Lower leg skin (tissue), 3 donors: Measurements from ENCODE around the gene DLG2.

Experiments
- CTCF ChIP-seq, 3 donors: fragments of 450-650 bp; IDR thresholded peaks; one replicate each; pipeline ENCODE4 v1.5.1; 2016; ENCODE audit warnings: antibody characterized with exemption in 3 of 3, mild to moderate bottlenecking in 3 of 3, moderate library complexity in 2 of 3
- POLR2A ChIP-seq, 2 donors: fragments of 450-650 bp; IDR thresholded peaks; one replicate each; pipeline ENCODE4 v1.6.1; 2016 to 2017; ENCODE audit warnings: antibody characterized with exemption in 2 of 2, mild to moderate bottlenecking in 1 of 2, moderate library complexity in 1 of 2

GRCh38 chr11:84819128-84819527 lies 808.0 kb downstream of the DLG2 start:
- no peak for TF ChIP-seq CTCF (IDR thresholded peaks at IDR 0.05)
- TF ChIP-seq POLR2A (IDR thresholded peaks at IDR 0.05): no peak
